ENCODE measurements around the gene TBCK. TPM values are rescaled to one million over a fixed set of nuclear protein-coding genes. Genes with fewer than 3 reads are reported as not detected.

TBCK gene
- polyA plus RNA-seq, 1 donor (not counting 4 experiments of a cell fraction or from before 2014, with no cell fraction given): 19.3 TPM

- FAIRE-seq: no peak
- TF ChIP-seq CTCF (optimal IDR thresholded peaks at IDR 0.05 in 1 of 3, IDR thresholded peaks at IDR 0.05 in 1 of 3, conservative IDR thresholded peaks at IDR 0.05 in 1 of 3; ENCODE audit: extremely low read depth in 1 of 3, insufficient read depth in 2 of 3, low read length in 3 of 3) (no peak), EZH2 (IDR thresholded peaks at IDR 0.05; ENCODE audit: low read length) (no peak)
These were observed 42.2 kb downstream of the TBCK start for GRCh38 chr4:106273831-106274230.

GRCh38 chr4:106270736-106271135 is 45.3 kb downstream of the TBCK start:
- H3K36me3 ChIP-seq (ENCODE audit: control insufficient read depth in 2 of 2, extremely low read depth in 1 of 2, insufficient read depth in 2 of 2, low read length in 2 of 2): no peaks in the 10 kb centered on the region
- H3K79me2 ChIP-seq (ENCODE audit: control insufficient read depth, insufficient read depth, low read length): no peaks in the 10 kb centered on the region
- no peaks in the 10 kb centered on the region for H3K9me1 ChIP-seq (ENCODE audit: control insufficient read depth, extremely low read depth, insufficient read depth, low read length)
- TF ChIP-seq EZH2 (IDR thresholded peaks at IDR 0.05; ENCODE audit: low read length) (no peak), CTCF (optimal IDR thresholded peaks at IDR 0.05 in 1 of 3, IDR thresholded peaks at IDR 0.05 in 1 of 3, conservative IDR thresholded peaks at IDR 0.05 in 1 of 3; ENCODE audit: extremely low read depth in 1 of 3, insufficient read depth in 2 of 3, low read length in 3 of 3) (no peak)
- H3K9me3 ChIP-seq (ENCODE audit: control insufficient read depth, low read depth, low read length): no peaks in the 10 kb centered on the region
- dilution Hi-C loops (cut with MboI; ENCODE audit: extremely low pct_ligation_motif_present, low sequenced_read_pairs): no loop called here
- no peak overlapping the region for H3K27ac ChIP-seq (ENCODE audit: control insufficient read depth, insufficient read depth, low read length)
- DNase-seq (ENCODE audit: low read depth, low spot score) (no peak), FAIRE-seq (no peak)
- no peak overlapping the region for H3K9ac ChIP-seq (ENCODE audit: control insufficient read depth, extremely low read depth, insufficient read depth, low read length)
- H3K4me3 ChIP-seq (ENCODE audit: control insufficient read depth in 2 of 3, extremely low read depth in 1 of 3, insufficient read depth in 2 of 3, low read depth in 1 of 3, low read length in 3 of 3): no peak overlapping the region
- H3K27me3 ChIP-seq (ENCODE audit: control insufficient read depth, extremely low read depth, insufficient read depth, low read length): no peaks in the 10 kb centered on the region
- no peak overlapping the region for H3K4me2 ChIP-seq (ENCODE audit: control insufficient read depth, extremely low read depth, insufficient read depth, low read depth, low read length)
- H4K20me1 ChIP-seq (ENCODE audit: control insufficient read depth, extremely low read depth, insufficient read depth, low read length): no peaks in the 10 kb centered on the region
- H2AFZ ChIP-seq (ENCODE audit: control insufficient read depth, low read length): no peak overlapping the region
- no peaks in the 10 kb centered on the region for H3K4me1 ChIP-seq (ENCODE audit: control insufficient read depth, extremely low read depth, insufficient read depth, low read length)

More at GRCh38 chr4:106273831-106274230, 42.2 kb downstream of the TBCK start:
- H2AFZ ChIP-seq (ENCODE audit: control insufficient read depth, low read length): no peak overlapping the region
- H3K36me3 ChIP-seq (ENCODE audit: control insufficient read depth in 2 of 2, extremely low read depth in 1 of 2, insufficient read depth in 2 of 2, low read length in 2 of 2): no peaks in the 10 kb centered on the region
- no peaks in the 10 kb centered on the region for H3K27me3 ChIP-seq (ENCODE audit: control insufficient read depth, extremely low read depth, insufficient read depth, low read length)
- no peak overlapping the region for H3K9ac ChIP-seq (ENCODE audit: control insufficient read depth, extremely low read depth, insufficient read depth, low read length)
- no peak overlapping the region for H3K4me3 ChIP-seq (ENCODE audit: control insufficient read depth in 2 of 3, extremely low read depth in 1 of 3, insufficient read depth in 2 of 3, low read depth in 1 of 3, low read length in 3 of 3)
- dilution Hi-C loops (cut with MboI; ENCODE audit: extremely low pct_ligation_motif_present, low sequenced_read_pairs): no loop called here
- H3K9me3 ChIP-seq (ENCODE audit: control insufficient read depth, low read depth, low read length): no peaks in the 10 kb centered on the region
- no peak overlapping the region for H3K27ac ChIP-seq (ENCODE audit: control insufficient read depth, insufficient read depth, low read length)
- H4K20me1 ChIP-seq (ENCODE audit: control insufficient read depth, extremely low read depth, insufficient read depth, low read length): no peaks in the 10 kb centered on the region
- H3K4me1 ChIP-seq (ENCODE audit: control insufficient read depth, extremely low read depth, insufficient read depth, low read length): no peaks in the 10 kb centered on the region
- H3K4me2 ChIP-seq (ENCODE audit: control insufficient read depth, extremely low read depth, insufficient read depth, low read depth, low read length): no peak overlapping the region
- no peaks in the 10 kb centered on the region for H3K79me2 ChIP-seq (ENCODE audit: control insufficient read depth, insufficient read depth, low read length)
- no peaks in the 10 kb centered on the region for H3K9me1 ChIP-seq (ENCODE audit: control insufficient read depth, extremely low read depth, insufficient read depth, low read length)
- no peak for DNase-seq (ENCODE audit: low read depth, low spot score)
